SU-DHL-6 (cell line): ENCODE data around the gene DOC2A.

Source experiments
- H2AFZ ChIP-seq: fragments of 200-600 bp; sonication (generic); 2 replicates; pipeline ENCODE4 v1.6.1; 2014; ENCODE audit warnings: low read depth, mild to moderate bottlenecking, moderate library complexity, mixed read lengths, antibody characterized with exemption, low read length; ENCODE audit not compliant: severe bottlenecking
- H3F3A ChIP-seq: fragments of 200-600 bp; shearing (Covaris generic); 2 replicates; pipeline ENCODE4 v1.6.0; 2016; ENCODE audit warnings: antibody characterized with exemption, mild to moderate bottlenecking; ENCODE audit not compliant: insufficient read depth
- H3K27ac ChIP-seq: fragments of 200-600 bp; sonication (generic); 2 replicates; pipeline ENCODE4 v1.5.1; 2016; ENCODE audit warnings: low read depth, mild to moderate bottlenecking, low read length, moderate library complexity, mixed read lengths
- H3K27me3 ChIP-seq: fragments of 200-600 bp; sonication (generic), shearing (Covaris generic); 2 replicates; pipeline ENCODE4 v1.6.0; 2014; ENCODE audit warnings: mild to moderate bottlenecking, low read length
- H3K36me3 ChIP-seq: fragments of 200-600 bp; sonication (generic); 2 replicates; pipeline ENCODE4 v1.6.1; 2014; ENCODE audit warnings: mild to moderate bottlenecking, low read length, mixed read lengths
- H3K4me2 ChIP-seq: fragments of 300-600, 200-600 bp; shearing (Covaris generic), sonication (generic); 2 replicates; pipeline ENCODE4 v1.6.0; 2014; ENCODE audit warnings: low read length, low read depth, mild to moderate bottlenecking; ENCODE audit not compliant: poor library complexity, severe bottlenecking
- H3K4me3 ChIP-seq: fragments of 200-600 bp; sonication (generic); 2 replicates; pipeline ENCODE4 v1.5.1; 2014; ENCODE audit warnings: antibody characterized with exemption, low read length, mild to moderate bottlenecking, mixed read lengths; ENCODE audit not compliant: insufficient read depth, poor library complexity, severe bottlenecking
- H3K79me2 ChIP-seq: fragments of 200-600 bp; sonication (generic); 2 replicates; pipeline ENCODE4 v1.6.1; 2014; ENCODE audit warnings: mild to moderate bottlenecking, low read length, moderate library complexity; ENCODE audit not compliant: insufficient read depth
- H3K9ac ChIP-seq: fragments of 200-600 bp; sonication (generic); 2 replicates; pipeline ENCODE4 v1.7.0; 2014; ENCODE audit warnings: mild to moderate bottlenecking, low read length
- H3K9me2 ChIP-seq: fragments of 200-600 bp; sonication (generic); replicated peaks from 2 replicates; pipeline ENCODE4 v1.6.1; 2014; ENCODE audit warnings: low read length; ENCODE audit not compliant: insufficient read depth
- H3K9me3 ChIP-seq: fragments of 200-600 bp; sonication (generic); 2 replicates; pipeline ENCODE4 v1.6.1; 2014; ENCODE audit warnings: low read length, mixed read lengths; ENCODE audit not compliant: insufficient read depth
- H4K20me1 ChIP-seq: fragments of 200-600 bp; sonication (generic); 2 replicates; pipeline ENCODE4 v1.6.1; 2014; ENCODE audit warnings: low read depth, mild to moderate bottlenecking, antibody characterized with exemption, low read length, moderate library complexity, mixed read lengths
- EZH2phosphoT487 ChIP-seq: fragments of 200-600 bp; sonication (generic), shearing (Covaris generic); conservative IDR thresholded peaks from 2 replicates; pipeline ENCODE4 v1.6.1; 2018; ENCODE audit warnings: mild to moderate bottlenecking, antibody characterized with exemption, low read length, moderate library complexity, mixed read lengths
- TF ChIP-seq, protein P1 (sequence below): fragments of 200-600 bp; sonication (generic); IDR thresholded peaks from one replicate; pipeline ENCODE4 v1.5.1; 2017; ENCODE audit warnings: antibody characterized with exemption, mild to moderate bottlenecking, low read length, moderate library complexity; ENCODE audit not compliant: insufficient read depth, poor library complexity, severe bottlenecking

The DOC2A gene

DNA sequence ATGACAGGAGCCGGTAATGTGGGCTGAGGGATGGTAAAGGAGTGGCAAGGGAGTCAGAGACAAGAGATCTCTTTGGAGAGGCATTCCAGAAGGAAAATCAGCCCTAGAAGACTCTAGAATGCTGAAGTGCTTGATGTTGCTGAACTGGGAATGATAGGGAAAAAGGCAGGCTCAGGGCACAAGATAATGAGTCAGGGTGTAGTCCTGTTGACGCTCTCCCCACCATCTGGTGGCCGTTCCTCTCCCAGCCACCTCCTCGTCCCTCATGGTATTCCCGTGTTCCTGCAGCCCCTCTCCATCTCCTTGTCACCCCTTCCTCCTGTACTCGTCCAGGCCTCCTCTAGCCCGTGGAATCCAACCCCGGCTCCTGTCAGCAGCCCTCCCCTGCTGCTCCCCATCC lies 43.6 kb upstream of the DOC2A start:
- TF ChIP-seq, protein P1, sequence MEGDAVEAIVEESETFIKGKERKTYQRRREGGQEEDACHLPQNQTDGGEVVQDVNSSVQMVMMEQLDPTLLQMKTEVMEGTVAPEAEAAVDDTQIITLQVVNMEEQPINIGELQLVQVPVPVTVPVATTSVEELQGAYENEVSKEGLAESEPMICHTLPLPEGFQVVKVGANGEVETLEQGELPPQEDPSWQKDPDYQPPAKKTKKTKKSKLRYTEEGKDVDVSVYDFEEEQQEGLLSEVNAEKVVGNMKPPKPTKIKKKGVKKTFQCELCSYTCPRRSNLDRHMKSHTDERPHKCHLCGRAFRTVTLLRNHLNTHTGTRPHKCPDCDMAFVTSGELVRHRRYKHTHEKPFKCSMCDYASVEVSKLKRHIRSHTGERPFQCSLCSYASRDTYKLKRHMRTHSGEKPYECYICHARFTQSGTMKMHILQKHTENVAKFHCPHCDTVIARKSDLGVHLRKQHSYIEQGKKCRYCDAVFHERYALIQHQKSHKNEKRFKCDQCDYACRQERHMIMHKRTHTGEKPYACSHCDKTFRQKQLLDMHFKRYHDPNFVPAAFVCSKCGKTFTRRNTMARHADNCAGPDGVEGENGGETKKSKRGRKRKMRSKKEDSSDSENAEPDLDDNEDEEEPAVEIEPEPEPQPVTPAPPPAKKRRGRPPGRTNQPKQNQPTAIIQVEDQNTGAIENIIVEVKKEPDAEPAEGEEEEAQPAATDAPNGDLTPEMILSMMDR = no peak
- TF ChIP-seq EZH2phosphoT487 = no peak
- Histone ChIP-seq H3F3A (no peaks in the 10 kb centered on the region; the same call in 1 of the 2 replicates), H3K27me3 (no peaks in the 10 kb centered on the region), H3K27ac (no peak overlapping the region), H3K9me2 (no peaks in the 10 kb centered on the region), H3K4me3 (no peak overlapping the region), H3K36me3 (no peaks in the 10 kb centered on the region), H3K9me3 (no peaks in the 10 kb centered on the region), H3K4me2 (no peak overlapping the region), H3K9ac (no peak overlapping the region), H2AFZ (no peak overlapping the region), H4K20me1 (no peaks in the 10 kb centered on the region), H3K79me2 (no peaks in the 10 kb centered on the region)

DNA sequence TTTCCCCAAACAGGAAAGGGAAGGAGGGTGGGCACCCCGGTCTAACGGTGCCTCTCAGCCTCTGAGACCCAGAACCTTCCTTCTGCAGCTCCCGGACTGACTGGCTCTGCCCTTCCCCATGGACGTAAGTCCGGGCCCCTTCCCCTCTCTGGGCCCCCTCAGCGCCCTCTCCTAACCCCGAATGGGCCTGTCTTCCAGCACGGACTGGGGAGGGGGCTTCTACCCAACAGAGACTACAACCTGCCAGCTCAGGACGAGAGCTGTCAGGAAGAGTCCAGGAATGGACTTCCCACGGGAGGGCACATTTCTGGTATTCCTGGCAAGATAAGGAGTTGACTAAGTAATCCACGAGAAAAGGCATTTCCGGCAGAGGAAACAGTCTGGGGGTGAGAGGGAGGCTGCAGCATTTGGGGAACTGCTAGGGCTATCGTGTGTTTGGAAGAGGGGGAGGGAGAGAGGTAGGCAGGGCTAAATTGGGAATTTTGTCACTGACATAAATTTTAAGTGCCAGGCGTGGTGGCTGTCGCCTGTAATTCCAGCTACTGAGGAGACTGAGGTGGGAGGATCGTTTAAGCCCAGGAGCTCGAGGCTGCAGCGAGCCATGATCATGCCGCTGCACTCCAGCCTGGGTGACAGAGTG lies 42.7 kb upstream of the DOC2A start:
- Histone ChIP-seq H3K79me2 (no peaks in the 10 kb centered on the region), H2AFZ (peak overlapping the region; percentile 89), H3K27me3 (no peaks in the 10 kb centered on the region), H4K20me1 (no peaks in the 10 kb centered on the region), H3K36me3 (no peaks in the 10 kb centered on the region), H3K27ac (no peak overlapping the region), H3K4me3 (peak overlapping the region; percentile 65), H3K9me2 (no peaks in the 10 kb centered on the region), H3K4me2 (peak overlapping the region; percentile 97), H3F3A (no peaks in the 10 kb centered on the region; the same call in 1 of the 2 replicates), H3K9ac (peak overlapping the region; percentile 70), H3K9me3 (no peaks in the 10 kb centered on the region)
- TF ChIP-seq, protein P1 = no peak
- TF ChIP-seq EZH2phosphoT487 = no peak

GRCh38 chr16:30052671-30053372 lies 42.0 kb upstream of the DOC2A start:
- H3K9ac ChIP-seq = peak overlapping the region; percentile 70
- H2AFZ ChIP-seq = peak overlapping the region; percentile 89
- peak overlapping the region; percentile 97 for H3K4me2 ChIP-seq
- H3F3A ChIP-seq = no peaks in the 10 kb centered on the region; the same call in 1 of the 2 replicates
- no peaks in the 10 kb centered on the region for H4K20me1 ChIP-seq
- H3K9me2 ChIP-seq = no peaks in the 10 kb centered on the region
- H3K27me3 ChIP-seq = no peaks in the 10 kb centered on the region
- peak overlapping the region; percentile 65 for H3K4me3 ChIP-seq
- peak overlapping the region; percentile 69 for H3K27ac ChIP-seq
- H3K36me3 ChIP-seq = no peaks in the 10 kb centered on the region
- no peaks in the 10 kb centered on the region for H3K9me3 ChIP-seq
- H3K79me2 ChIP-seq = no peaks in the 10 kb centered on the region
- TF ChIP-seq EZH2phosphoT487 = no peak
- TF ChIP-seq, protein P1 = no peak
